ENCODE results near the gene CALHM3.

CALHM3 gene

GRCh38 chr10:103452506-103453230 is 26.4 kb downstream of the CALHM3 start:
- H3K4me3 ChIP-seq (ENCODE audit: low read depth, low read length): peak overlapping the region; percentile 68
- no peak for TF ChIP-seq CTCF (IDR thresholded peaks at IDR 0.05; ENCODE audit: borderline replicate concordance, insufficient read depth, low read depth, low read length)

- no peak for TF ChIP-seq CTCF (IDR thresholded peaks at IDR 0.05; ENCODE audit: borderline replicate concordance, insufficient read depth, low read depth, low read length)
- H3K4me3 ChIP-seq (ENCODE audit: low read depth, low read length): peak within 1 kb of the TSS; percentile 68
Observed at GRCh38 chr10:103451831-103452505, 27.1 kb downstream of the CALHM3 start, which contains the start of gene CALHM2. CALHM2 (minus strand) TSS chr10:103452370; CDS start chr10:103449941, 2,429 bp downstream.

- peak overlapping the region; percentile 68 for H3K4me3 ChIP-seq (ENCODE audit: low read depth, low read length)
Observed at GRCh38 chr10:103451091-103451813, 27.8 kb downstream of the CALHM3 start.

GRCh38 chr10:103450201-103450695 is 28.8 kb downstream of the CALHM3 start:
- no peak for TF ChIP-seq CTCF (IDR thresholded peaks at IDR 0.05; ENCODE audit: borderline replicate concordance, insufficient read depth, low read depth, low read length)
- no peak overlapping the region for H3K4me3 ChIP-seq (ENCODE audit: low read depth, low read length)

More at GRCh38 chr10:103451091-103451813, 27.8 kb downstream of the CALHM3 start:
- TF ChIP-seq CTCF (IDR thresholded peaks at IDR 0.05; ENCODE audit: borderline replicate concordance, insufficient read depth, low read depth, low read length): no peak

- H3K4me3 ChIP-seq (ENCODE audit: low read depth, low read length): no peak overlapping the region
- TF ChIP-seq CTCF (IDR thresholded peaks at IDR 0.05; ENCODE audit: borderline replicate concordance, insufficient read depth, low read depth, low read length): no peak
Observed at GRCh38 chr10:103449208-103450144, 29.6 kb downstream of the CALHM3 start.

GRCh38 chr10:103448746-103449145 is 30.3 kb downstream of the CALHM3 start:
- no peak overlapping the region for H3K4me3 ChIP-seq (ENCODE audit: low read depth, low read length)
- no peak for TF ChIP-seq CTCF (IDR thresholded peaks at IDR 0.05; ENCODE audit: borderline replicate concordance, insufficient read depth, low read depth, low read length)

Measured in GM12875 (cell line).